Inflammatory macrophage treated with lipopolysaccharide for 1 hour (primary cell): Measurements from ENCODE around the gene C1QA.

Experiments used
- DNase-seq, 2 donors: peaks; one replicate each; pipeline ENCODE4 v3.0.0-alpha.2; 2020 to 2022

Gene C1QA

GRCh38 chr1:22636353-22636752 lies at the start of gene C1QA:
TSS of gene C1QA (plus strand) at chr1:22636628. CDS start at chr1:22637617, 989 bp downstream.
- DNase-seq, result peak; percentile 91 to 99

GRCh38 chr1:22587247-22587646 lies 49.2 kb upstream of the C1QA start:
- no peak for DNase-seq

GRCh38 chr1:22588899-22589422 lies 47.5 kb upstream of the C1QA start:
- DNase-seq, result no peak

GRCh38 chr1:22591576-22591975 lies 44.9 kb upstream of the C1QA start:
- DNase-seq, result no peak

- no peak for DNase-seq
Observed at GRCh38 chr1:22592051-22592450, 44.4 kb upstream of the C1QA start.

- no peak for DNase-seq
Observed at GRCh38 chr1:22592919-22593790, 43.3 kb upstream of the C1QA start.

GRCh38 chr1:22594396-22594795 lies 42.0 kb upstream of the C1QA start:
- no peak for DNase-seq

GRCh38 chr1:22595108-22595507 lies 41.3 kb upstream of the C1QA start:
- no peak for DNase-seq

- DNase-seq, result no peak
Observed at GRCh38 chr1:22597301-22597965, 39.0 kb upstream of the C1QA start.

GRCh38 chr1:22597996-22598395 lies 38.4 kb upstream of the C1QA start:
- DNase-seq, result no peak

- DNase-seq, result no peak
Observed at GRCh38 chr1:22598736-22599135, 37.7 kb upstream of the C1QA start.

- no peak for DNase-seq
Observed at GRCh38 chr1:22600071-22600816, 36.2 kb upstream of the C1QA start.

GRCh38 chr1:22600817-22601605 lies 35.4 kb upstream of the C1QA start:
- no peak for DNase-seq

- DNase-seq, result no peak
Observed at GRCh38 chr1:22601610-22602009, 34.8 kb upstream of the C1QA start.

- DNase-seq, result no peak
Observed at GRCh38 chr1:22602060-22602740, 34.2 kb upstream of the C1QA start.

- peak; percentile 56 to 77 for DNase-seq
Observed at GRCh38 chr1:22606161-22606560, 30.3 kb upstream of the C1QA start.

- DNase-seq, result peak; percentile 14
Observed at GRCh38 chr1:22607154-22607553, 29.3 kb upstream of the C1QA start.

- DNase-seq, result peak; percentile 23 to 29
Observed at GRCh38 chr1:22608361-22608760, 28.1 kb upstream of the C1QA start.

- no peak for DNase-seq
Observed at GRCh38 chr1:22609291-22609690, 27.1 kb upstream of the C1QA start.

- DNase-seq, result peak in 1 of 2 donors; percentile 44
Observed at GRCh38 chr1:22611530-22611947, 24.9 kb upstream of the C1QA start.

GRCh38 chr1:22612671-22613571 lies 23.5 kb upstream of the C1QA start:
- no peak for DNase-seq
